Peyer's patch (tissue), 4 donors: ENCODE results near the gene NCOA5.

Experiments
- CTCF ChIP-seq, 6 experiments: fragments of 450-650 bp in 4 of 6; fragments of 200-600 bp in 2 of 6; sonication (generic) in 1 of 6; IDR thresholded peaks; one replicate each; pipeline ENCODE4 v1.5.1; 2017 to 2019; ENCODE audit warnings: antibody characterized with exemption in 6 of 6, mild to moderate bottlenecking in 3 of 6, moderate library complexity in 1 of 6
- POLR2A ChIP-seq, 2 donors: fragments of 450-650 bp; IDR thresholded peaks; one replicate each; pipeline ENCODE4 v1.5.1; 2017; ENCODE audit warnings: antibody characterized with exemption in 2 of 2, mild to moderate bottlenecking in 2 of 2, moderate library complexity in 2 of 2

DNA sequence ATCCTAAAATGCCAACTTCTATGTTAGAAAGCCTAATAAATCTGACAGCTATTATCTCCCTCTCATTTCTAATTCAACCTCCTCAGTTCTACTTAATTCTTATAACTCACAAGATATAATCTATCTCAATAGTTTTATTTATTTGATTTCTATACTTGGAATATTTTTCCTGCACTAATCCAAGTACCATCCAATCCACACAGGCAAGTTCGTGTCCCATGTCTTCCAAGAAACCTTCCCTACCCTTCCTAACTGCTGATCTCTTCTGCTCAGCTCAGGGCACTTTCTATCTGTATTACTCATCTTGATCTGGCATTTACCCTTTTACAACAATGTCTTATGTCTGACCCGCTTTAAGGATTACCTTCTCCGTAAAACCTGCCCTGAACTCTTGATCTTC lies 18.2 kb downstream of the NCOA5 start:
- TF ChIP-seq POLR2A (IDR thresholded peaks at IDR 0.05): no peak
- TF ChIP-seq CTCF (IDR thresholded peaks at IDR 0.05): no peak
